Mesodermal cell (in vitro differentiated cells): ENCODE results near the gene LAMTOR3.

Experiments used
- H3K27ac ChIP-seq: 2 replicates; pipeline ENCODE4 v1.7.0; 2013; ENCODE audit warnings: mild to moderate bottlenecking, low read depth, low read length, moderate library complexity; ENCODE audit not compliant: severe bottlenecking
- H3K36me3 ChIP-seq: 2 replicates; pipeline ENCODE4 v1.7.1; 2013; ENCODE audit warnings: mild to moderate bottlenecking, low read length, moderate library complexity; ENCODE audit not compliant: control insufficient read depth, insufficient read depth
- H3K4me1 ChIP-seq: one replicate; pipeline ENCODE4 v1.7.1; 2013; ENCODE audit warnings: mild to moderate bottlenecking, low read length; ENCODE audit not compliant: insufficient read depth, control insufficient read depth, poor library complexity, severe bottlenecking
- H3K4me3 ChIP-seq: 2 replicates; pipeline ENCODE4 v1.7.0; 2013; ENCODE audit warnings: low read length, control low read depth, mild to moderate bottlenecking; ENCODE audit not compliant: insufficient read depth, poor library complexity, severe bottlenecking; ENCODE audit errors: extremely low read depth
- H3K9me3 ChIP-seq: 2 replicates; pipeline ENCODE4 v1.7.1; 2013; ENCODE audit warnings: mild to moderate bottlenecking, low read length, moderate library complexity; ENCODE audit not compliant: control insufficient read depth
- WGBS, 2 experiments: methylation state at CpG; one replicate each; pipeline ENCODE4 v1.1.5; 2013; ENCODE audit warnings: missing lambda C conversion rate in 2 of 2; ENCODE audit not compliant: insufficient coverage in 2 of 2; 5-methylcytosine and 5-hydroxymethylcytosine counted together

Gene LAMTOR3

GRCh38 chr4:99847362-99847976 is 46.8 kb downstream of the LAMTOR3 start:
- H3K9me3 ChIP-seq = no peaks in the 10 kb centered on the region
- WGBS, 2 experiments = 78 to 93% methylated on average over 5 to 9 of the region's 10 CpGs
- no peak overlapping the region for H3K27ac ChIP-seq
- no peaks in the 10 kb centered on the region for H3K36me3 ChIP-seq
- no peak overlapping the region for H3K4me3 ChIP-seq
- H3K4me1 ChIP-seq = no peaks in the 10 kb centered on the region

- H3K9me3 ChIP-seq = no peaks in the 10 kb centered on the region
- H3K4me1 ChIP-seq = no peaks in the 10 kb centered on the region
- WGBS, 2 experiments = no CpG with 5 or more reads among the region's 1 CpG
- no peak overlapping the region for H3K27ac ChIP-seq
- no peak overlapping the region for H3K4me3 ChIP-seq
- no peaks in the 10 kb centered on the region for H3K36me3 ChIP-seq
Measured at GRCh38 chr4:99846891-99847290, 47.3 kb downstream of the LAMTOR3 start.

- Histone ChIP-seq H3K4me1 (no peaks in the 10 kb centered on the region), H3K27ac (no peak overlapping the region), H3K9me3 (no peaks in the 10 kb centered on the region), H3K4me3 (no peak overlapping the region), H3K36me3 (no peaks in the 10 kb centered on the region)
- 90% methylated on average over 2 of the region's 2 CpGs; no CpG with 5 or more reads in 1 of the 2 experiments for WGBS, 2 experiments
Measured at GRCh38 chr4:99845708-99846469, 48.3 kb downstream of the LAMTOR3 start.

DNA sequence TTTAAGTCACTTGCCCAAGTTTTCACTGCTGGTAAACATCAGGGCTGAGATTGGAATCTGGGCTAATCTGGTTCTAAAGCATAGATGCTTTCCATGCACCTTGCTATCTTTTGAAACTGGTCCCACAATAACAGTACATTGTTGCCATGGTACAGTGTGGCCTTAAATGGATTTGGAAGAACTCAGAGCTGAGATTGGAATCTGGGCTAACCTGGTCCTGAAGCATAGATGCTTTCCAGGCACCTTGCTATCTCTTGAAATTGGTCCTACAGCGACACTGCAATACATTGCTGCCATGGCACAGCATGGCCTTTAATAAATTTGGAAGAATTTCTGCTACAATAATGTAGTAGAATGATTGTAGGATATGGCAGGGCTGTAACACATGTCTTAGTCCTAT is 49.0 kb downstream of the LAMTOR3 start:
- no peaks in the 10 kb centered on the region for H3K4me1 ChIP-seq
- no peaks in the 10 kb centered on the region for H3K9me3 ChIP-seq
- H3K36me3 ChIP-seq = no peaks in the 10 kb centered on the region
- 100% methylated on average over 1 of the region's 1 CpG for WGBS, 2 experiments
- H3K27ac ChIP-seq = no peak overlapping the region
- H3K4me3 ChIP-seq = no peak overlapping the region

DNA sequence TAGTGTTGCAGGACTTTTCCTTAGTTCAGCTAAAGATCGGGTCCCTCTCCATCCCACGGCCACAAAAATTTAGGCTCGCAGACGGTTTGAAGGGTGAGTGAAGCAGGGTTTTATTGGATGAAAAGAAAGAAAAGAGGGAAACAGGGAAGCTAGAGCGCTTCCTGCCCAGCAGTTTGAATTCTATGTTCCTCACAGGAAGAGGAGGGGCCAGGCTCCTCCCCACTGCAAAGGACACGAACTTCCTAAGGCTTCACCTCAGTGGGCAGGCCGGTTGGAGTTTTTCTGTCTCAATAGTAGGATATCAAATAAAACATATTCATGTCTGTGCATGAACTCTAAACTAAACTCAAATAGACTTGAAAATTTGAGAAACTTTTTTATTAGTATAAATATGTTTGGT is 50.2 kb downstream of the LAMTOR3 start:
- no peak overlapping the region for H3K27ac ChIP-seq
- no peaks in the 10 kb centered on the region for H3K9me3 ChIP-seq
- H3K36me3 ChIP-seq = no peaks in the 10 kb centered on the region
- no peak overlapping the region for H3K4me3 ChIP-seq
- WGBS, 2 experiments = 83 to 94% methylated on average over 2 to 5 of the region's 7 CpGs
- no peaks in the 10 kb centered on the region for H3K4me1 ChIP-seq

DNA sequence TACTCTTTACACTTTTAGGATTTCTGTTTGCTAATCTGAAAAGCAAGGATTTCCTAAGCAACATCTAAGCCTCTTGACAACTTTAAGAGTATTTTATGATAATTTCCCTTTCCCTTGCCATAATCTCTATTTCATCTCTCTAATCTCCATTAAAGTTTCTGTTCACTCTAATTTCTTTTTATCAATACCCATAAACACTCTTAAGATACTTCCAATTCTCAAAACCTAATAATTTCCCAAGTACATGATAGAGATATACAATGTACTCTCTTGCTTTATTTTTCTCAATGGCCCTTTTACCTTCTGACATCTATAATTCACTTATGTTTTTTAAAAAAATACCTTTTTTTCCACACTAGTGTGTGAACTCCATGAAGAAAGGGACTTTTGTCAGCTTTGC is 50.8 kb downstream of the LAMTOR3 start:
- Histone ChIP-seq H3K9me3 (no peaks in the 10 kb centered on the region), H3K27ac (no peak overlapping the region), H3K36me3 (no peaks in the 10 kb centered on the region), H3K4me3 (no peak overlapping the region), H3K4me1 (no peaks in the 10 kb centered on the region)

GRCh38 chr4:99841129-99841528 is 53.1 kb downstream of the LAMTOR3 start:
- H3K4me1 ChIP-seq = no peaks in the 10 kb centered on the region
- no peak overlapping the region for H3K4me3 ChIP-seq
- 84 to 100% methylated on average over 1 to 3 of the region's 4 CpGs for WGBS, 2 experiments
- no peaks in the 10 kb centered on the region for H3K36me3 ChIP-seq
- no peak overlapping the region for H3K27ac ChIP-seq
- H3K9me3 ChIP-seq = no peaks in the 10 kb centered on the region

GRCh38 chr4:99838927-99839326 is 55.3 kb downstream of the LAMTOR3 start:
- WGBS, 2 experiments = 0 to 50% methylated on average over 1 to 2 of the region's 2 CpGs
- H3K4me1 ChIP-seq = no peaks in the 10 kb centered on the region

GRCh38 chr4:99835942-99836341 is 58.3 kb downstream of the LAMTOR3 start:
- H3K4me3 ChIP-seq = no peak overlapping the region
- WGBS, 2 experiments = no CpG with 5 or more reads among the region's 2 CpGs
- H3K36me3 ChIP-seq = no peaks in the 10 kb centered on the region
- no peaks in the 10 kb centered on the region for H3K9me3 ChIP-seq
- peaks cover 3% of the 10 kb centered on the region for H3K4me1 ChIP-seq
- no peak overlapping the region for H3K27ac ChIP-seq

More at GRCh38 chr4:99838927-99839326, 55.3 kb downstream of the LAMTOR3 start:
- no peaks in the 10 kb centered on the region for H3K9me3 ChIP-seq
- no peaks in the 10 kb centered on the region for H3K36me3 ChIP-seq
- no peak overlapping the region for H3K27ac ChIP-seq
- no peak overlapping the region for H3K4me3 ChIP-seq

GRCh38 chr4:99834569-99834968 is 59.7 kb downstream of the LAMTOR3 start:
- H3K36me3 ChIP-seq = no peaks in the 10 kb centered on the region
- H3K4me3 ChIP-seq = no peak overlapping the region
- 87 to 96% methylated on average over 5 to 7 of the region's 7 CpGs for WGBS, 2 experiments
- H3K27ac ChIP-seq = no peak overlapping the region
- peaks cover 3% of the 10 kb centered on the region for H3K4me1 ChIP-seq
- H3K9me3 ChIP-seq = no peaks in the 10 kb centered on the region

DNA sequence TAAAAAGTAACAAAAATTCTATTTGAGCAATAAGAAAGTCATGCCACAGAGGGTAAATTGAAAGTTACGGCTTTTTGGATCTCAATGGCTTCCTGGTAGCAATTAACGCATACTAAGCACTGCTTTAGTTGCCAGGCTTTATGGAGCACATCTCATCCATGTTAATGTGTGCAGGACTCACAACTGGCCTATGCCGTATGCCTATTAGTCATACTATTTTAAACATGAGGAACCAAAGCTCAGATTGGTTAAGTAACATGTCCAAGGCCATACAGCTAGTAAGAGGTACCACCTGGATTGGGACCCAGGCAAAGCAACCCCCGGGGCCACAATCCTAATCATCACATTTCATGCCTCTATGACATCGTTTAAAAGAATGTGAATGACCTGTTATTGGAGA is 60.5 kb downstream of the LAMTOR3 start:
- H3K36me3 ChIP-seq = no peaks in the 10 kb centered on the region

More for the DNA sequence above, 60.5 kb downstream of the LAMTOR3 start:
- Histone ChIP-seq H3K9me3 (no peaks in the 10 kb centered on the region), H3K4me3 (no peak overlapping the region), H3K27ac (no peak overlapping the region), H3K4me1 (peaks cover 3% of the 10 kb centered on the region)
- WGBS, 2 experiments = 84 to 100% methylated on average over 2 of the region's 5 CpGs
